H9 (cell line): ENCODE measurements around the gene UST. TPM values are rescaled to one million over a fixed set of nuclear protein-coding genes. Genes with fewer than 3 reads are reported as not detected.

Experiments
- DNase-seq: peaks from one replicate; pipeline ENCODE4 v3.0.0-alpha.2; 2017
- H2AFZ ChIP-seq: one replicate; pipeline ENCODE4 v1.6.1; 2013; ENCODE audit warnings: mild to moderate bottlenecking, low read length, control low read depth, moderate library complexity
- H2AK5ac ChIP-seq: 2 replicates; pipeline ENCODE4 v1.6.1; 2013; ENCODE audit warnings: low read length, control low read depth, mixed read lengths; ENCODE audit not compliant: insufficient read length
- H2BK120ac ChIP-seq: one replicate; pipeline ENCODE4 v1.6.1; 2013; ENCODE audit warnings: low read depth, mild to moderate bottlenecking, low read length, control low read depth, inconsistent platforms; ENCODE audit not compliant: poor library complexity, severe bottlenecking
- H2BK12ac ChIP-seq: 2 replicates; pipeline ENCODE4 v1.6.1; 2013; ENCODE audit warnings: low read length, control low read depth, mixed read lengths, low read depth; ENCODE audit not compliant: insufficient read length
- H2BK15ac ChIP-seq: 2 replicates; pipeline ENCODE4 v1.6.1; 2013; ENCODE audit warnings: low read depth, low read length, control low read depth
- H2BK20ac ChIP-seq: one replicate; pipeline ENCODE4 v1.6.1; 2013; ENCODE audit warnings: low read depth, mild to moderate bottlenecking, low read length, control low read depth, inconsistent platforms; ENCODE audit not compliant: poor library complexity, severe bottlenecking
- H2BK5ac ChIP-seq: 2 replicates; pipeline ENCODE4 v1.6.1; 2013; ENCODE audit warnings: low read length, control low read depth, mixed read lengths; ENCODE audit not compliant: insufficient read length
- H3K14ac ChIP-seq: 2 replicates; pipeline ENCODE4 v1.6.1; 2013; ENCODE audit warnings: low read length, control low read depth; ENCODE audit not compliant: insufficient read depth
- H3K18ac ChIP-seq: 2 replicates; pipeline ENCODE4 v1.6.1; 2013; ENCODE audit warnings: low read depth, mild to moderate bottlenecking, mixed read lengths, low read length, control low read depth; ENCODE audit not compliant: insufficient read length
- H3K23ac ChIP-seq: 2 replicates; pipeline ENCODE4 v1.6.1; 2013; ENCODE audit warnings: low read length, control low read depth, mixed read lengths, low read depth; ENCODE audit not compliant: insufficient read length
- H3K23me2 ChIP-seq: 2 replicates; pipeline ENCODE4 v1.6.1; 2013; ENCODE audit warnings: low read depth, mild to moderate bottlenecking, mixed read lengths, low read length, control low read depth; ENCODE audit not compliant: insufficient read length, poor library complexity, severe bottlenecking
- H3K27ac ChIP-seq: 2 replicates; pipeline ENCODE4 v1.5.1; 2013; ENCODE audit warnings: low read length, control low read depth, mixed read lengths, low read depth; ENCODE audit not compliant: insufficient read length
- H3K27me3 ChIP-seq: 2 replicates; pipeline ENCODE4 v1.6.1; 2013; ENCODE audit warnings: low read length, control low read depth, inconsistent platforms; ENCODE audit not compliant: insufficient read depth
- H3K4ac ChIP-seq: 2 replicates; pipeline ENCODE4 v1.6.1; 2013; ENCODE audit warnings: low read depth, mild to moderate bottlenecking, control low read depth, inconsistent platforms, low read length, moderate library complexity
- H3K4me1 ChIP-seq: 2 replicates; pipeline ENCODE4 v1.6.1; 2013; ENCODE audit warnings: low read length, control low read depth, inconsistent platforms; ENCODE audit not compliant: insufficient read depth
- H3K4me2 ChIP-seq: 2 replicates; pipeline ENCODE4 v1.6.1; 2013; ENCODE audit warnings: low read length, control low read depth, mixed read lengths; ENCODE audit not compliant: insufficient read length, insufficient read depth
- H3K56ac ChIP-seq: 2 replicates; pipeline ENCODE4 v1.6.1; 2013; ENCODE audit warnings: low read depth, mild to moderate bottlenecking, mixed read lengths, low read length, control low read depth; ENCODE audit not compliant: insufficient read length
- H3K79me1 ChIP-seq: 2 replicates; pipeline ENCODE4 v1.6.1; 2013; ENCODE audit warnings: low read depth, mild to moderate bottlenecking, moderate library complexity, low read length, control low read depth, inconsistent platforms; ENCODE audit not compliant: insufficient read depth, poor library complexity, severe bottlenecking
- H3K79me2 ChIP-seq: 2 replicates; pipeline ENCODE4 v1.6.1; 2013; ENCODE audit warnings: low read length, control low read depth, inconsistent platforms; ENCODE audit not compliant: insufficient read depth
- H3K9ac ChIP-seq: 2 replicates; pipeline ENCODE4 v1.6.1; 2013; ENCODE audit warnings: low read length, control low read depth, mixed read lengths; ENCODE audit not compliant: insufficient read length; ENCODE audit errors: extremely low read depth
- H3K9me3 ChIP-seq: one replicate; pipeline ENCODE4 v1.6.1; 2013; ENCODE audit warnings: low read depth, low read length, inconsistent platforms; ENCODE audit not compliant: control insufficient read depth
- H3T11ph ChIP-seq: one replicate; pipeline ENCODE4 v1.6.1; 2013; ENCODE audit warnings: mild to moderate bottlenecking, low read length, control low read depth, inconsistent platforms
- H4K20me1 ChIP-seq: one replicate; pipeline ENCODE4 v1.6.1; 2013; ENCODE audit not compliant: control insufficient read depth, insufficient read length, insufficient read depth
- H4K5ac ChIP-seq: 2 replicates; pipeline ENCODE4 v1.6.1; 2013; ENCODE audit warnings: low read depth, mild to moderate bottlenecking, mixed read lengths, low read length, control low read depth; ENCODE audit not compliant: insufficient read length
- H4K8ac ChIP-seq: replicated peaks from 2 replicates; pipeline ENCODE4 v1.6.1; 2013; ENCODE audit warnings: low read length, control low read depth, mixed read lengths, low read depth; ENCODE audit not compliant: insufficient read length
- H4K91ac ChIP-seq: 2 replicates; pipeline ENCODE4 v1.6.1; 2013; ENCODE audit warnings: low read depth, mild to moderate bottlenecking, moderate library complexity, mixed read lengths, low read length, control low read depth; ENCODE audit not compliant: insufficient read length
- H3K27ac Mint-ChIP-seq, 3 experiments: 2 replicates in 2 of 3; 3 replicates in 1 of 3; pipeline ENCODE4 v1.8.0; 2020 to 2021; ENCODE audit warnings: mixed read lengths in 3 of 3, mild to moderate bottlenecking in 1 of 3, moderate library complexity in 1 of 3
- H3K27me3 Mint-ChIP-seq: 2 replicates; pipeline ENCODE4 v1.8.0; 2021; ENCODE audit warnings: low read depth, mild to moderate bottlenecking, moderate library complexity, mixed read lengths
- H3K36me3 Mint-ChIP-seq, 3 experiments: 2 replicates in 2 of 3; 3 replicates in 1 of 3; pipeline ENCODE4 v1.8.0; 2020 to 2021; ENCODE audit warnings: low read depth in 3 of 3, mixed read lengths in 3 of 3; ENCODE audit not compliant: insufficient read depth in 1 of 3
- H3K4me1 Mint-ChIP-seq, 2 experiments: 2 replicates each; pipeline ENCODE4 v1.8.0; 2020; ENCODE audit warnings: mixed read lengths in 2 of 2
- H3K4me3 Mint-ChIP-seq, 2 experiments: 2 replicates in 1 of 2; 3 replicates in 1 of 2; pipeline ENCODE4 v1.8.0; 2020 to 2021; ENCODE audit warnings: mild to moderate bottlenecking in 2 of 2, mixed read lengths in 2 of 2, moderate library complexity in 1 of 2
- H3K9me3 Mint-ChIP-seq, 2 experiments: 2 replicates in 1 of 2; 3 replicates in 1 of 2; pipeline ENCODE4 v1.8.0; 2020; ENCODE audit warnings: mild to moderate bottlenecking in 2 of 2, mixed read lengths in 2 of 2, moderate library complexity in 1 of 2
- whole genome bisulfite sequencing: extraction: QIAGEN DNeasy Blood & Tissue Kit; methylation state at CpG from one replicate; pipeline ENCODE4 v1.1.7; 2013; ENCODE audit warnings: missing lambda C conversion rate, low lambda C conversion rate, mixed read lengths; ENCODE audit not compliant: insufficient read length; ENCODE audit errors: extremely low coverage; 5-methylcytosine and 5-hydroxymethylcytosine counted together
- total RNA-seq: library from RNA; stranded (reverse); gene quantifications from 2 replicates; pipeline ENCODE4 v1.2.1, GENCODE V29; 2021
- TF ChIP-seq, protein P1 (sequence below): fragments of 200-600 bp; sonication (generic); conservative IDR thresholded peaks from 3 replicates; pipeline ENCODE4 v1.8.0; 2021; ENCODE audit warnings: antibody characterized with exemption, mild to moderate bottlenecking

Gene UST
- total RNA-seq, 1 experiment from 2014 or later = 14.4 TPM

DNA sequence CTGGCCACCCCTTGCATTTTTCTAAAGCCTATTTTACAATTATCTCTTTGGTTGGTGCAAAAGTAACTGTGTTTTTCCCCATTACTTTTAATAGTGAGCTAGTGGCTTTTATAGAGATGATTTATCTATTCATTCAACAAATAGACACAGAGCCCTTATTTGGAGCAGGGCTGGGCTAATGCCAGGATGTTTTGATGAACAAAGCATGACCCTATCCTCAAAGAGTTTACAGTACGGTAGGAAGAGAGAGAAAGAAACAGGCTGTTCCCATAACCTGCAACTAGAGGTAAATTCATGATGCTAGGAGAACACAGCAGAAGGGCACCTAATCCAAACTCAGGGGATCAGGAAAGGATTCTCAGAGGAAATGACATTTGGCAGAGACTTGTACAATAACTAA is 37.3 kb upstream of the UST start:
- Histone ChIP-seq H3K79me2 (no peaks in the 10 kb centered on the region), H3K56ac (no peak overlapping the region), H3K79me1 (no peaks in the 10 kb centered on the region), H2BK120ac (no peak overlapping the region), H3K14ac (no peak overlapping the region), H4K5ac (no peak overlapping the region), H3K9me3 (no peaks in the 10 kb centered on the region), H3K4me1 (no peaks in the 10 kb centered on the region), H2BK12ac (no peak overlapping the region), H3K23ac (no peak overlapping the region), H2BK15ac (no peak overlapping the region), H2BK5ac (no peak overlapping the region), H3K18ac (no peak overlapping the region), H4K91ac (no peak overlapping the region), H2AK5ac (no peak overlapping the region), H3K9ac (no peak overlapping the region), H3T11ph (no peak overlapping the region), H2AFZ (no peak overlapping the region), H3K4ac (no peak overlapping the region), H3K4me2 (no peak overlapping the region), H4K8ac (no peak overlapping the region), H4K20me1 (no peaks in the 10 kb centered on the region), H3K27me3 (no peaks in the 10 kb centered on the region), H2BK20ac (no peak overlapping the region), H3K27ac (no peak overlapping the region), H3K23me2 (no peaks in the 10 kb centered on the region)
- no peak for DNase-seq
- Mint-ChIP-seq H3K27ac (no peak overlapping the region), H3K4me1 (no peaks in the 10 kb centered on the region), H3K9me3 (peaks cover 6 to 18% of the 10 kb centered on the region in 2 experiments), H3K36me3 (peaks cover 0 to 14% (median 4%) of the 10 kb centered on the region in 3 experiments; a peak in 4 of 7 replicates), H3K27me3 (no peaks in the 10 kb centered on the region; the same call in none of the 2 replicates), H3K4me3 (no peak overlapping the region; a peak in 1 of 5 replicates)
- no CpG with 5 or more reads among the region's 1 CpG for WGBS
- TF ChIP-seq, protein P1, sequence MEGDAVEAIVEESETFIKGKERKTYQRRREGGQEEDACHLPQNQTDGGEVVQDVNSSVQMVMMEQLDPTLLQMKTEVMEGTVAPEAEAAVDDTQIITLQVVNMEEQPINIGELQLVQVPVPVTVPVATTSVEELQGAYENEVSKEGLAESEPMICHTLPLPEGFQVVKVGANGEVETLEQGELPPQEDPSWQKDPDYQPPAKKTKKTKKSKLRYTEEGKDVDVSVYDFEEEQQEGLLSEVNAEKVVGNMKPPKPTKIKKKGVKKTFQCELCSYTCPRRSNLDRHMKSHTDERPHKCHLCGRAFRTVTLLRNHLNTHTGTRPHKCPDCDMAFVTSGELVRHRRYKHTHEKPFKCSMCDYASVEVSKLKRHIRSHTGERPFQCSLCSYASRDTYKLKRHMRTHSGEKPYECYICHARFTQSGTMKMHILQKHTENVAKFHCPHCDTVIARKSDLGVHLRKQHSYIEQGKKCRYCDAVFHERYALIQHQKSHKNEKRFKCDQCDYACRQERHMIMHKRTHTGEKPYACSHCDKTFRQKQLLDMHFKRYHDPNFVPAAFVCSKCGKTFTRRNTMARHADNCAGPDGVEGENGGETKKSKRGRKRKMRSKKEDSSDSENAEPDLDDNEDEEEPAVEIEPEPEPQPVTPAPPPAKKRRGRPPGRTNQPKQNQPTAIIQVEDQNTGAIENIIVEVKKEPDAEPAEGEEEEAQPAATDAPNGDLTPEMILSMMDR = no peak
